Measurements from ENCODE around the gene FSTL3. TPM values are rescaled to one million over a fixed set of nuclear protein-coding genes. Genes with fewer than 3 reads are reported as not detected.

The FSTL3 gene
- total and polyA plus RNA-seq, 10 of the 15 experiments (the other 5 are each of a cell fraction or from before 2014, with no cell fraction given): 0.42 to 13.5 (median 3.6) TPM

DNA sequence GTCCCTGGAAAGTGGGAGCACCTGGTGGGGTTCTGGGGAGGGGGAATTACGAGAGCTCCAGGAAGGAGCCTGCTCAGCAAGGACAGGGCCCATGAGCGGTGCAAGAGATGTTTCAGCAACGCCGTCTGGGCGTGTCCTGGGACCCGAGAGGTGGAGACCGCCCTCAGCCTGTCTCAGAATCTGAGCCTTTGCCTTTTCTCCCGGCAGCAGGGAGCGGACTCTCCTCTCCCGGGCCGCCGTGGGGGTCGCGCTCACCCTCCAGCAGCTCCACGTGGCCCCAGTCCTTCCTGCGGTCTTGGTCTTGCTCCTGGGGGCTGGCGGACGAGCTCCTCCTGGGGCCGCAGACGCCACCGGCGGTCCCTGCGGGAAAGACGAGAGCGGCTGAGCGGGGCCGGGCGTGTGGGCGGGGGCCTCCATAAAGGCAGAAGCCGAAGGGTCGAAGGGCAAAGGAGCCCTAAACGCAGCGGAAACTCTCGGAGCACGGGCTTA lies 43.6 kb upstream of the FSTL3 start (continued):
- TF ChIP-seq, protein P1, sequence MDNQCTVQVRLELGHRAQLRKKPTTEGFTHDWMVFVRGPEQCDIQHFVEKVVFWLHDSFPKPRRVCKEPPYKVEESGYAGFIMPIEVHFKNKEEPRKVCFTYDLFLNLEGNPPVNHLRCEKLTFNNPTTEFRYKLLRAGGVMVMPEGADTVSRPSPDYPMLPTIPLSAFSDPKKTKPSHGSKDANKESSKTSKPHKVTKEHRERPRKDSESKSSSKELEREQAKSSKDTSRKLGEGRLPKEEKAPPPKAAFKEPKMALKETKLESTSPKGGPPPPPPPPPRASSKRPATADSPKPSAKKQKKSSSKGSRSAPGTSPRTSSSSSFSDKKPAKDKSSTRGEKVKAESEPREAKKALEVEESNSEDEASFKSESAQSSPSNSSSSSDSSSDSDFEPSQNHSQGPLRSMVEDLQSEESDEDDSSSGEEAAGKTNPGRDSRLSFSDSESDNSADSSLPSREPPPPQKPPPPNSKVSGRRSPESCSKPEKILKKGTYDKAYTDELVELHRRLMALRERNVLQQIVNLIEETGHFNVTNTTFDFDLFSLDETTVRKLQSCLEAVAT (IDR thresholded peaks at IDR 0.05): no peak
- TF ChIP-seq, protein P2, sequence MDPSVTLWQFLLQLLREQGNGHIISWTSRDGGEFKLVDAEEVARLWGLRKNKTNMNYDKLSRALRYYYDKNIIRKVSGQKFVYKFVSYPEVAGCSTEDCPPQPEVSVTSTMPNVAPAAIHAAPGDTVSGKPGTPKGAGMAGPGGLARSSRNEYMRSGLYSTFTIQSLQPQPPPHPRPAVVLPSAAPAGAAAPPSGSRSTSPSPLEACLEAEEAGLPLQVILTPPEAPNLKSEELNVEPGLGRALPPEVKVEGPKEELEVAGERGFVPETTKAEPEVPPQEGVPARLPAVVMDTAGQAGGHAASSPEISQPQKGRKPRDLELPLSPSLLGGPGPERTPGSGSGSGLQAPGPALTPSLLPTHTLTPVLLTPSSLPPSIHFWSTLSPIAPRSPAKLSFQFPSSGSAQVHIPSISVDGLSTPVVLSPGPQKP (IDR thresholded peaks at IDR 0.05; ENCODE audit: low read depth, low read length): no peak
- no peak for TF ChIP-seq BMI1 (IDR thresholded peaks at IDR 0.05; ENCODE audit: borderline replicate concordance)
- TF ChIP-seq SUPT20H (IDR thresholded peaks at IDR 0.05; ENCODE audit: borderline replicate concordance, control insufficient read depth, low read depth, low read length): no peak
- TF ChIP-seq NFYA (IDR thresholded peaks at IDR 0.05; ENCODE audit: borderline replicate concordance, low read depth, low read length): no peak

DNA sequence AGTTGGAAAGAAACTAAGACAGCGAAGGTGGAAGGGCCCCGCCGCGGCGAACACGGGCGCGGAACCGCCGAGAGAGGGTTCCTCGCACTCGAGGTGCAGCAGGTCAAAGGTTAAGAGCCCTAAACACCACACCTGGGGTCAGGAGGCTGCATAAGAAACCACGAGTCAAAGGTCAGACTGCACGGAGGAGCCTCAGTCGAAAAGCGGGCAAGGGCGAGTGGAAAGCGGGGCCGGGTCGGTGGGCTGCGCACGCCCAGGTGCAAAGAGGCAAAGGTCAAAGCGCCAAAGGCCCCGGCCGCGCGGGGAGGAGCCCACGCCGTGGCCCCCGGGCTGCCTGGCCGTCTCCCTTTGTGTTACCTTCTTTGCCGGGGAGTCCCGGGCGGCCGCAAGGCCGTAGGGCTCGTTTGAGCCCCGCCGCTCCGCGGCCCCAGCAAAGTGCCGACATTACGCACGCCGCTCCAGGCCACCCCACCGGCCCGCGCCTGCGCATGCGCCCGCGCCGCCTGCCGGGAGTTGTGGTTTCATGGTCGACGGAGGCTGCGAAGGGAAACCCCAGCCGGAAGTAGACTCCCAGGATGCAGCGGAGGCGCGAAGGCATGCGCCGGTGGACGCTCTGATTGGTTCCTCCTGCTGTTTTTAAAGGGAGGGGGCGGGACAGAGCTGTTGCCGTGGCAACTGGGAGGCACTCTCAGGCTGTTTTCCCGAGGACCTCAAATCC lies 43.0 kb upstream of the FSTL3 start, which contains the start of gene POLRMT:
TSS of gene POLRMT (minus strand) at position 470 of the 718 bp plus-strand sequence. CDS start at position 445, 25 bp downstream.
- Histone ChIP-seq H3K4me3 (peak within 1 kb of the TSS; percentile 79), H3K36me3 (ENCODE audit: control insufficient read depth in 2 of 2, insufficient read depth in 2 of 2, low read length in 1 of 2) (no peaks in the 10 kb centered on the region; a peak in 2 of 4 replicates), H3K27me3 (replicated peaks in 1 of 2; ENCODE audit: control insufficient read depth in 2 of 2, insufficient read depth in 2 of 2, low read length in 1 of 2) (no peaks in the 10 kb centered on the region), H3K9ac (ENCODE audit: control insufficient read depth, insufficient read depth, low read length) (peak within 1 kb of the TSS; percentile 80), H3K9me3 (replicated peaks; ENCODE audit: control insufficient read depth, insufficient read depth, low read length) (no peaks in the 10 kb centered on the region), H3K4me2 (ENCODE audit: control insufficient read depth, insufficient read depth) (peak within 1 kb of the TSS; percentile 96), H2AFZ (ENCODE audit: control insufficient read depth, low read depth, low read length) (peak within 1 kb of the TSS; percentile 81), H3K79me2 (ENCODE audit: control insufficient read depth, insufficient read depth, low read length) (peaks cover 16% of the 10 kb centered on the region), H3K27ac (ENCODE audit: control insufficient read depth, insufficient read depth) (peak within 1 kb of the TSS; percentile 70), H3K4me1 (ENCODE audit: control insufficient read depth, insufficient read depth, low read length) (peaks cover 26% of the 10 kb centered on the region), H4K20me1 (ENCODE audit: control insufficient read depth, insufficient read depth) (no peaks in the 10 kb centered on the region)
- ChIA-PET SMC1A (ENCODE audit: uncharacterized antibody, unreplicated experiment) (interaction anchor here (0.8 to 1.0 kb wide), 2 partner anchors 21 to 125 kb away, joined by 3 read pairs; no protein-coding TSS in a partner anchor), POLR2A (interaction anchor here (1.0 to 2.8 kb wide), 3 partner anchors 22 to 260 kb away, joined by 3 to 7 read pairs (median 6); partner anchors contain the start of genes RNF126 and RNU6-9), CTCF (interaction anchor here (0.8 to 1.6 kb wide), 3 partner anchors 30 to 101 kb away, joined by 3 to 4 read pairs (median 3); partner anchors contain the start of gene RNF126), RAD21 (ENCODE audit: unreplicated experiment) (interaction anchor here (0.8 kb wide), 1 partner anchor 59 kb away, joined by 4 read pairs; no protein-coding TSS in a partner anchor)
- ATAC-seq (peak; percentile 89), DNase-seq (ENCODE audit: low read depth, low spot score) (peak; percentile 89), FAIRE-seq (peak; percentile 93)
- in situ Hi-C loops (cut with MboI): no loop called here
- BruUV-seq (replicated peaks): TSS peak; percentile 50
- intact Hi-C loops (cut with micrococcal nuclease; ENCODE audit: unreplicated experiment): loop anchor here (5.0 kb wide), 1 partner anchor 61 kb away; the partner anchor contains the start of gene BSG
- WGBS (ENCODE audit: insufficient coverage, insufficient replicate concordance, low lambda C conversion rate, missing lambda C conversion rate): 1% methylated on average over 57 of the region's 67 CpGs
- peak; percentile 86 for TF ChIP-seq HCFC1 (IDR thresholded peaks at IDR 0.05; ENCODE audit: low read length)
- TF ChIP-seq SRF (IDR thresholded peaks at IDR 0.05; ENCODE audit: low read depth in 2 of 2, low read length in 2 of 2): 0 out of 4 replicates have a peak, but pooled peaks have one; percentile 19 to 63
- peak; percentile 93 for TF ChIP-seq NR2C1 (IDR thresholded peaks at IDR 0.05)
- TF ChIP-seq SMARCA5 (IDR thresholded peaks at IDR 0.05): 0 out of 2 replicates have a peak, but pooled peaks have one; percentile 33
- no peak for TF ChIP-seq HDAC6 (IDR thresholded peaks at IDR 0.05; ENCODE audit: unreplicated experiment)
- TF ChIP-seq SIX5 (IDR thresholded peaks at IDR 0.05; ENCODE audit: low read depth, low read length, severe bottlenecking): peak; percentile 76
- TF ChIP-seq, protein P3, sequence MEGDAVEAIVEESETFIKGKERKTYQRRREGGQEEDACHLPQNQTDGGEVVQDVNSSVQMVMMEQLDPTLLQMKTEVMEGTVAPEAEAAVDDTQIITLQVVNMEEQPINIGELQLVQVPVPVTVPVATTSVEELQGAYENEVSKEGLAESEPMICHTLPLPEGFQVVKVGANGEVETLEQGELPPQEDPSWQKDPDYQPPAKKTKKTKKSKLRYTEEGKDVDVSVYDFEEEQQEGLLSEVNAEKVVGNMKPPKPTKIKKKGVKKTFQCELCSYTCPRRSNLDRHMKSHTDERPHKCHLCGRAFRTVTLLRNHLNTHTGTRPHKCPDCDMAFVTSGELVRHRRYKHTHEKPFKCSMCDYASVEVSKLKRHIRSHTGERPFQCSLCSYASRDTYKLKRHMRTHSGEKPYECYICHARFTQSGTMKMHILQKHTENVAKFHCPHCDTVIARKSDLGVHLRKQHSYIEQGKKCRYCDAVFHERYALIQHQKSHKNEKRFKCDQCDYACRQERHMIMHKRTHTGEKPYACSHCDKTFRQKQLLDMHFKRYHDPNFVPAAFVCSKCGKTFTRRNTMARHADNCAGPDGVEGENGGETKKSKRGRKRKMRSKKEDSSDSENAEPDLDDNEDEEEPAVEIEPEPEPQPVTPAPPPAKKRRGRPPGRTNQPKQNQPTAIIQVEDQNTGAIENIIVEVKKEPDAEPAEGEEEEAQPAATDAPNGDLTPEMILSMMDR (IDR thresholded peaks at IDR 0.05 in 2 of 3, conservative IDR thresholded peaks at IDR 0.05 in 1 of 3; ENCODE audit: control insufficient read depth in 2 of 3, extremely low read depth in 1 of 3, insufficient read depth in 1 of 3, low read depth in 3 of 3, low read length in 3 of 3): no peak
- TF ChIP-seq SREBF2 (IDR thresholded peaks at IDR 0.05; ENCODE audit: low read length): no peak; the same call in 1 of the 2 replicates
- peak; percentile 98 for TF ChIP-seq BMI1 (IDR thresholded peaks at IDR 0.05; ENCODE audit: borderline replicate concordance)
- no peak for TF ChIP-seq EZH2 (IDR thresholded peaks at IDR 0.05; ENCODE audit: borderline replicate concordance, control insufficient read depth, low read depth, low read length)
- TF ChIP-seq RFX5 (IDR thresholded peaks at IDR 0.05; ENCODE audit: low read depth, low read length): 0 out of 2 replicates have a peak, but pooled peaks have one; percentile 49
- peak; percentile 47 for TF ChIP-seq KLF5 (IDR thresholded peaks at IDR 0.05; ENCODE audit: partially characterized antibody)

All from GM12878 (cell line).